Measurements from ENCODE around the gene MSH3. TPM values are rescaled to one million over a fixed set of nuclear protein-coding genes. Genes with fewer than 3 reads are reported as not detected.
A peak's percentile ranks its signal among the peaks of the same experiment; 100 is the strongest.
"Not testable (repeated sequence)": the region's sequence is repeated elsewhere in the genome, so short reads cannot be mapped to it uniquely, and the experiment has no call there.

The MSH3 gene
- total RNA-seq, 1 donor: 5.9 TPM

DNA sequence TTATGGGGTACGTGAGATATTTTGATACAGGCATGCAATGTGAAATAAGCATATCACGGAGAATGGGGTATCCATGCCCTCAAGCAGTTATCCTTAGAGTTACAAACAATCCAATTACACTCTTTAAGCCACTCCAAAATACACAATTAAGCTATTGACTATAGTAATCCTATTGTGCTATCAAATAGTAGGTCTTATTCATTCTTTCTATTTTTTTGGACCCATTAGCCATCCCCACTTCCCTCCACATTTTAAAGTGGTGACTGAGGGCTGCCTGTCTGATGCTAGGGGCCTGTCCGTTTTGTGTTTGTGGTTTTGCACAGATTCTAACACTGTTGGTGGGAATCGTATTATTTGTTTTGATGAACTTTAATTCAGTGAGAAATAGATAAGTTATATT is 130.0 kb downstream of the MSH3 start:
- DNase-seq (ENCODE audit: low read depth in 2 of 3, low spot score in 2 of 3): no peak

DNA sequence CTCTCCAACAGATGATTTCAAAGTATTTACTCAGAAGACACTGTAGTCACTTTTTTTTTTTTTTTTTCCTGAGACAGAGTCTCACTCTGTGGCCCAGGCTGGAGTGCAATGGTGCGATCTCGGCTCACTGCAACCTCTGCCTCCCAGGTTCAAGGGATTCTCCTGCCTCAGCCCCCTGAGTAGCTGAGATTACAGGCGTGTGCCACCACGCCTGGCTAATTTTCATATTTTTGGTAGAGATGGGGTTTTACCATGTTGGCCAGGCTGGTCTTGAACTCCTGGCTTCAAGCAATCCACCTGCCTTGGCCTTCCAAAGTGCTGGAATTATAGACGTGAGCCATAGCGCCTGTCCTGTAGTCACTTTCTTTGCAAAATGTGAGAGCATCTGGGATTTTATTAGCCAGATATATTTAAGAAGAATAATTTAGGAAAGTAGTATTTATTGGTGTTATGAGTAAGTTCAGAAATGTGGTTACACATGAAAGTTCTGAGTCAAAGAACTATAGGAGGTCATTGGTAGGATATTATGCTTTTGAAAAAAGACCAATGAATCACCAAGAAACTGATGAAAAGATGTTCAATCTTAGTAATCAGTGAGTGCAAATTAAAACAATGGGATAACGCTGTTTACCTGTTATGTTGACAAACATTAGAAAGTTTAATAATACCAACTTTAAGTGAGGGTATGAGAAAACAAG is 135.0 kb downstream of the MSH3 start:
- not testable (repeated sequence) for DNase-seq (ENCODE audit: low read depth in 2 of 3, low spot score in 2 of 3)

DNA sequence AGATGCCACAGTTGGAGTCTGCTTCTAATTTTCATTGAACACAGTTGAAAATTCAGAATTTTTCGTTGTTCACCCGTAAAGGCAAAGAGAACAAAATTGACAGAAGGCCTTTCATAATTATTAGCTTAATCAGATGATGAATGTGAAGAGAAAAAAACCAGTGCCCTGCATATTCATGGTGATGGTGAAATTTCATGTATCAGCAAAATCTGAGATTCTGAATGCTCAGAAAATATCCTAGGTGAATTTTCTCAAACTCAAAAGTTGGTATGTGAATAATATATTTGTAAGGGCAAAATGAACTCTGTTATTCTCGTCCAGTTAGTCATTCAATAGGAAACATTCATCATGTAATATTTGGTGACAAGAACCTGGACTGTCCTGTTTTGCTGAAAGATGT is 136.2 kb downstream of the MSH3 start:
- no peak for DNase-seq (ENCODE audit: low read depth in 2 of 3, low spot score in 2 of 3)

DNA sequence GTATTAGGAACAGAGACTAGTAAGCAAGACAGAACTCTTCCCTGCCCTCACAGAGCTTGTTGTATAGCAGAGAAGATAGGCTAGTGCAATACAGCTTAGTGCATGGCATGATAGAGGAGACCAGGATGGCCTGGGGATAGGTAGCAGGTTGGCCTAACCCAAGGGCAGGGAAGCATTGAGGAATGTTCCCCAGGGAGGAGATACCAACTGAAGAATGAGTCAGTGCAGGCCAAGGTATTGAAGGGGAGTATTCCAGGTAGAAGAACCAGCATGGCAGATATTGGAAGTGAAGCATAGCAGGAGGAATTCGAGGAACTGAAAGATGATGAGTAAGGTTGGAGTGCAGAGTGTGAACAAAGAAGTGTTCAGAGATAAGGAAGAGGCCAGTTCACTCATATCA is 138.9 kb downstream of the MSH3 start:
- no peak for DNase-seq (ENCODE audit: low read depth in 2 of 3, low spot score in 2 of 3)

DNA sequence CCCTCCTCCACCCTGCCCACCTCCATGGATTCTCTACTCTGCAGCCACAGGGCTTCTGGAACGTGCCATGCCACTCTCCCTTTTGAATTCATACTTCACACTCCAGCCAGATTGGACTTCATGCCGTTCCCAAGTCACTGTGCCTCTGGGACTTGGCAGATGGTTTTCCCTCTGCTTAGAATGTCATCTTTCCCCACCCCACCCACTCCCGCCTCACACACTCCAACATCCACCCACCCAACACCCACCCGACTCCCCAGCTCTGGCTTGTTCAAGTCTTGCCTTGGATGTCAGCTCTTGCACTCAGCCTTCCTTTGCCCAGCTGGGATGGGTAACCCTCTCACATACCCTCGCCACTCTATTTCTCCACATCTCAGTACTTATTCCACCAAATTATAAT is 142.4 kb downstream of the MSH3 start:
- no peak for DNase-seq (ENCODE audit: low read depth in 2 of 3, low spot score in 2 of 3)

DNA sequence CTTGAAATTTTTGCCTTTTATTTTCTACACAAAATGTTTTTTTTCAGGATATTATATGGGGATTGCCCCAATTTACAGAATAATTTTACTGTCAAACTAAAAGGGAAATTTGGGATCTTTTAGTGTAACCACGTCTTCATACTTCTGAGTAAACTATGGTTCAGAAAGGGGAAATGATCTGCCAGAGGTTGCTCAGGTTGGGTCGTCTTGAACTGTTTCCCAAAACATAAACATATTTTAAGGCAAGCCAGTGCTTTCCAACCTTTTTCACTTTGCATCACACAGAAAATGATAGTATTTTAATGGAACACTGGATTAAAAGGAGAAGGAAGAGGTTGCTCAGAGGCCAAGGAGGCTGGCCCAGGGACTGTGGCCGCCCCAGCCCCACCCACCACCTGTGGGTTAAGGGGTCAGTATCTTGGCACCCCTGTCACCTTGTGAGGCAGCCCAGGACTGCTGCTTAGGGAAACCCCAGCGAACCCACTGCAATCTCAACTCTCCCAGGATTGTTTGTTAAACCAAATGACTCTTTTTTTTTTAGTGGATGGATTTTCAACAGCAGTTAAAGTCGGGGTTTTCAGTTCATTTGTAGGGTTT is 143.1 kb downstream of the MSH3 start:
- DNase-seq (ENCODE audit: low read depth in 2 of 3, low spot score in 2 of 3): no peak

DNA sequence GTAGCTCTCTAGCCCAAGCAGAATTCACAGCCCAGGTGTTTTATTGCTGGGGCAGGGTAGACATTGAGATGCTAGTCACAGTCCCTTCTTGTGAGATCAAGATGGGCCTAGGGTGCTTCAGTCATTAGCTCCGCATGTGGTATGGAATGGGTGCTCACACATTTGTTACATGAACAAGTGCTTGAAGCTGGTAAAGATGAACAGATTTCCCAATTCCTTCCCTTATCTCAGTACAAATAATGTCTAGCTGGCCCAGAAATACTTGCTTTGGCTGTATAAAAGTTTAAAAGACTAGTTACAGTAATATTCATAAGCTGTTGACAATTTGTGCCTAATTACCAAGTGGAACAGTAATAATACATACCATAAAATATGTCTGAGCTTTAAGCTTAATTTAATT is 143.7 kb downstream of the MSH3 start:
- no peak for DNase-seq (ENCODE audit: low read depth in 2 of 3, low spot score in 2 of 3)

DNA sequence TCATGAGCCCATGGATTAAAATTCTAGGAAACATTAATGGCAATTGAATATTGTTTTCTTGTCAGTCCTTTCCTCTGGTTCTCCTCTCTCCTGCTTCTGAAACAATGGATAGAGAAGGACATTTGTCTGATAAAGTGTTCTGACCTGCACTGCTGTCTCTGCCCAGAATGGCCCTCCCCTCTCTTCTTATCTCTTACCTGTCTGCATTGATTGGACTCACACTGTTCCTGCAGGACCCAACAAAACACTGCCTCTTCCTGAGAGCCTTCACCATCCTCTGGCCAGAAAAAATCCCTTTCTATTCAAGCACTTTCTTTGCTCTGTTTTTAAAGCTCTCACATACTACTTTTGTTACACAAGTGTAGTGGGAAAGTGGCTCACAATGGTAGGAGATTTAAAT is 144.2 kb downstream of the MSH3 start:
- no peak for DNase-seq (ENCODE audit: low read depth in 2 of 3, low spot score in 2 of 3)

DNA sequence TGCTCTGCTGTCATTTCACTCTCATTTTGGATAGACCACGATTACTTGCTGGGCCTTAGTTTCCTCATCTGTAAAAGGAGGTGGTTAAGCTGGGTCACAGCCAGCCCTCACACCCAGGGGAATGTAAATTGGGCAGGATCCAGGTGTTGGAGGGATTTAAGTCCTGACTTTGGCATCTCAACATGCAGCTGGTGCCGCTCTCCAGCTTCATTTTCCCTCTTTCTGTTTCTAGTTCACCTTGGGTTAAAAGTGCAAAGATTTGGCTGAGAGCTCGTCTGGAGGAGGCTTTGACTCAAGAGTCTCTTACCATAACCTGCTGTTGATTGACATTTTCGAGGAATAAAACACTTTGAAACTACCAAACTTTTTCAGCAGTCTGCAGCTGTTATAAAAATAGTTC is 144.6 kb downstream of the MSH3 start:
- no peak for DNase-seq (ENCODE audit: low read depth in 2 of 3, low spot score in 2 of 3)

DNA sequence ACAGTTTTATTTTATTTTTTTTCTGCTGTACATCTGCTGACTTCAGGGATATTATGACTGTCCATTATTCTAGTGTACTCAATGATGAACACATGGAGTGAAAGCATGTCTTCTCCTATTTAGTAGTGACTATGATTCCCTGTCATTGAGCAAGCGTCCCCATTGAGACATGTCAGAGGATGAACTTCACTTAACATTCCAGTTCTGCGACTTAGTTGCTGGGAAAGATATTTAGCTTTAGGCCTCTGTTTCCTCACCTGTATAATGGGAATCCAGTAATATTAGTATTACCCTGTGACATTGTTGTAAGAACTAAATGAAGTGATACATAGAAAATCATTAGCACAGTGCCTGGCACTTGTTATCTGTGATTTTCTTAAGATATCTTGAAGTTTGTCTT is 145.1 kb downstream of the MSH3 start:
- no peak for DNase-seq (ENCODE audit: low read depth in 2 of 3, low spot score in 2 of 3)

DNA sequence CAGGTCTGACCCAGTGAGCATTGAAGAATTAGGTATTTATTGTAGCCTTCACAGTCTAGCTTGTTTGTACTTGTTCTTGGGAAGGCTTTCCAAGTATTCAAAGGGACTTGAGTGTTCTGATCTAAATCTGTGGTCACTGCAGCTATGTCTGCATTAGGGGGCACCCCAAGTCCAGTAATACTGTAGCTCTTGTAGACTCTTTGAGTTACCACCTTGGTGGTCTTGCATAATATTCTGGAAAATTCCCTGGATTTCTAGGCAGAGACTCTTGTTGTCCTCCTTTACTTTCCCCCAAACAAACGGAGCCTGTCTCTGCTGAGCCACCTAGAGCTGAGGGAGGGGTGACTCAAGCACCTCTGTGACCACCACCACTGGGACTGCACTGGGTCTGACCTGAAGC is 149.9 kb downstream of the MSH3 start:
- DNase-seq (ENCODE audit: low read depth in 2 of 3, low spot score in 2 of 3): no peak

DNA sequence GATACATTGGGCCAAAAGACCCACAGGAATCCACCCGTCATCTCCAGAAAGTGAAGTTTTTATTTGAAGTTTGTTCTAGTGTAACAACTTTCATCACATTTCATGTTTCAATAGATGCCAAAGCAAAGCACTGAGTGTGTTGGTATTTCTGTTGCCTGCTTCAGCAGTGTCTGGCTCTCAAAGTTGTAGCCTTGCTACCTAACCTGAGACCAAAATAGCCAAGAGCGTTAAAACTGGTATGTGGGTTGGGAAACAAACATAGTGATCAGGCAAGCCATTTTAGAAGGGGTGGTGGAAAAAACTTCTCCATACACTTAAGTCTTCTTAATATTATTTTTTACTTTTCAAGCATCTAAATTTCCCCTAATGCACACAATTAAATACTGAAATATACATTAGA is 150.6 kb downstream of the MSH3 start:
- no peak for DNase-seq (ENCODE audit: low read depth in 2 of 3, low spot score in 2 of 3)

DNA sequence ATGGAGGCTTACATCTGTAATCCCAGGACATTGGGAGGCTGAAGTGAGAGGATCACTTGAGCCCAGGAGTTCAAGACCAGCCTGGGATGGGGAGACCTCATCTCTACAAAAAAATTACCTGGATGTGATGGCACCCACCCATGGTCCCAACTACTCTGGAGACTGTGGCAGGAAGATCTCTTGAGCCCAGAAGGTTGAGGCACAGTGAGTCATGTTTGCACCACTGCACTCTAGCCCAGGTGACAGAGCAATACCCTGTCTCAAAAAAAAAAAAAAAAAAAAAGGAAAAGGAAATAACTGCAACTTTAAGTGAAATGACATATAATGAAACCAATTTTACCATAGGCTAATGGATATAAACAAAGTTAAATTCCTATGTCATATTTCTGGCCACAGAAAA is 152.5 kb downstream of the MSH3 start:
- no peak for DNase-seq (ENCODE audit: low read depth in 2 of 3, low spot score in 2 of 3)

DNA sequence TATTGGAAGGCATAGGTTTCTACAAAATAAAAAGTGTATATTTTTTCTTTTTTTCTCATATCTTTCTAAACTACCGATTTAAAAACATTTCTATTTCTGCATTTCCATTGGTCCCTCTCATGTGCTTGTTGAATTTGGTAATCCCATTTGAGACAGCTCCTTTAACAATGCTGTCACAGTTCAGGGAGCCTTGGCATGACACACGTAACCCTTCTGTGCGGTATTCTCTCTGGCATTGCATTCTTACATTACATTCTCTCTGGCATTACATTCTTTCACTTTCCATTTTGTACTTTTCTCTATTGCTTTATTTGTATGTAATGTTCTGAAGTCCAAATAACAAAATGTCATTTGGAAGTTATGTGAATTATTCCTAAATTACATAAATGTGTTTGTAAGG is 155.0 kb downstream of the MSH3 start:
- no peak for DNase-seq (ENCODE audit: low read depth in 2 of 3, low spot score in 2 of 3)

DNA sequence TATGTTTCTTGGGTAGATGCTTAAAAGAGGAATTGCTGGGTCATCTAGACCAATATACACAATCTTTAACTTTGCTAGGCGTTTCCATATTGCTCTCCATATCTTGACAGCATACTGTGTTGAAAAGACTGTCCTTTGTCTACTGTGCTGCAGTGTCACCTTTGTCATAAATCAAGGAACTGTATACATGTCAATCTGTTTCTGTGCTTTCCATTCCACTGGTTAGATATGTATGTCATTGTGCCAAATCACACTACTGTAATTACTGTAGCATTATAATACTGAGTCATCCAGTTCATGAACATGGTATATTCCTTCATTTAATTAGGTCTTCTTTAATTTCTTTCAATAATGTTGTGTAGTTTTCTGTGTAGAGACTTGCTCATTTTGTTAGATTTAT is 156.0 kb downstream of the MSH3 start:
- no peak for DNase-seq (ENCODE audit: low read depth in 2 of 3, low spot score in 2 of 3)

DNA sequence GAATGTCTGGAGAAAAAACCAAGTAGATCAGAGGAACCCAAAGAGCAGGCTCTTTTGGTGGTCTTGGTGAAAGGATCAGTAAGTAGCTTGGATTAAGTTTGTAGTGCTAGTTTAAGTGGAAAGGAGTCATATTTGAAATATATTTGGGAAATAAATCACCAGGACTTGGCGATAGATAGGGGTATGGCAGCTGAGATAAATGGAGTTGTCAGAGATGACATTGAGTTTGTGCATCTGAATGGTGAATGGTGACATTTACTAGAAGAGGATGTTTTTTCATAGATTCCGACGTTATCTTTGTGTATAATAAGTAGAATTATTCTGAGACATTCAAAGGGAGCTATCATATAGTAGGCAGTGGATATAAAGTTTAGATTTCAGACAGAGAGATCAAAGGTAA is 162.1 kb downstream of the MSH3 start:
- DNase-seq (ENCODE audit: low read depth in 2 of 3, low spot score in 2 of 3): no peak

DNA sequence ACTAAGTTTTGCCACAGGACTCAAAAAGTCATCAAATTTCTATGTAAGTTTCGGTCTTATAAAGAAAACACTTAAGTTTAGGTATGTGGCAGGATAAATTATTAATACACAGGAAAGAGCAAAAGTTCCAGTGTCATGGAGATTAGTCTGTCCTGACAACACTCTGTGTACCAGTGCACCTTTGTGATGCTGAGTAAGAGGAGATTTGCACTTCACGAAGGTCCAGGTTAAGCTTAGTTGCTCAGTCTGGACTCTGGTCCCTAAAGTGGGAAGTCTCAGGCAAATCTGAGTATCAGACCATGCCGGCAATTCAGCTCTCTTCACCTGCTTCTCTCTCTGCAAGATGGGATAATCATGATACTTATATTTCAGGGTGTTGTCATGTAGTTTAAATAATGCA is 166.2 kb downstream of the MSH3 start:
- DNase-seq (ENCODE audit: low read depth in 2 of 3, low spot score in 2 of 3): no peak

DNA sequence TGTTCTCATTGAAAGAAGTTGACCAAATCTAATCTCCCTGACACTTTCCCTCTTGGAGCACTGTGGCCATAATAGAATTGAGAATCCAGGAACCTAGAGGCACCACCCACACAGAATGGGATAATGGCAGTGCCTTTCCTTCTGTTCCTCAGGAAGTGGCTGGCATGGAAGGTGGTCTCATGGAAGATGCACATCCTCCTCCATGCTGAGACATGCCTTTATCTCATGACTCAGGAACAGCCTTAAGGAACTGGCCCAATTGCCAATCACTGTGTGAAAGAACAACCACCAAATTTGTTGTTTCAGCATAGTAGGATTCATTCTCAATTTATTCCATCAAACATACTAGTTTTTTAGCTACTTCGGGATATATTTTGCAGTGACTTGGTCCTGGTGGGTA is 168.2 kb downstream of the MSH3 start:
- DNase-seq (ENCODE audit: low read depth in 2 of 3, low spot score in 2 of 3): no peak

DNA sequence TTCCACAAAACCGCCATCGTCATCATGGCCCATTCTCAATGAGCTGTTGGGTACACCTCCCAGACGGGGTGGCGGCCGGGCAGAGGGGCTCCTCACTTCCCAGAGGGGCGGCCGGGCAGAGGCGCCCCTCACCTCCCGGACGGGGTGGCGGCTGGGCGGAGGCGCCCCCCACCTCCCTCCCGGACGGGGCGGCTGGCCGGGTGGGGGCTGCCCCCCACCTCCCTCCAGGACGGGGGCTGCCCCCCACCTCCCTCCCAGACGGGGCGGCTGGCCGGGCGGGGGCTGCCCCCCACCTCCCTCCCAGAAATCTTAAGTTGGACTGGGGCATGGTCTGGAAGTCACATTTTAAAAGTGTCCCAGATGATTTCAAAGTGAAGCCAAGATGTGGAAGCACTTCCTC is 169.7 kb downstream of the MSH3 start:
- DNase-seq (ENCODE audit: low read depth in 2 of 3, low spot score in 2 of 3): not testable (repeated sequence)

DNA sequence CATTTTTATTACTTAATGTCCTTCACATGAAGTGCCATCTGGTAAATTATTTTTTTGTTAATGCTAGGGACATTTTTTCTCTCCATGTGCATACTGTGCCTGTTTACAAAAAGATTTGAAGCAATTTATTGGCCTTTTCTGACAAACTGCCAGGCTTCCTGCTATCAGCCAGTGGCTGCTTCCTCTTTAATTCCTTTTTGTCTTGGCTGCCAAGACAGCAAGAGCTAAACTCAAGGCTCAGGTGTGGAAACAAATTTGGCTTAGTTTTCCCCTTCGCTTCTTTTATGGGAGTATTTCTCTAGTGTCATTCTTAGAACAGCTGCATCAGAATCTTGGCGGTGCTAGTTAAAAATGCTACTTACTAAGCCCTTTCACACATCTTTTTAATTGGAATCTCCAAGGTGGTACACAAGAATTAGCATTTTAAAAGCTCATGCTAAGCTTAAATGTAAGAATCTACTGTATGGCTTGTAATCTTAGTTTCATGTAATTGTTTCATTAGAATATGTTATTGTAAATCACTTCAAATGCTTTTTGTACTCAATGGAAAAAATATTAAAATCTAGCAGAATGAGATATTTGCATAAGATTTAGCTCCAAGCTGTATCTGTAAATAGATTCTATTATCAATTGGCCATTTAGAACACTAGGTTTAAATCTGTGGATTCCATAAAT is 171.5 kb downstream of the MSH3 start:
- peak in 2 of 3 donors; percentile 4 to 62 for DNase-seq (ENCODE audit: low read depth in 2 of 3, low spot score in 2 of 3)

DNA sequence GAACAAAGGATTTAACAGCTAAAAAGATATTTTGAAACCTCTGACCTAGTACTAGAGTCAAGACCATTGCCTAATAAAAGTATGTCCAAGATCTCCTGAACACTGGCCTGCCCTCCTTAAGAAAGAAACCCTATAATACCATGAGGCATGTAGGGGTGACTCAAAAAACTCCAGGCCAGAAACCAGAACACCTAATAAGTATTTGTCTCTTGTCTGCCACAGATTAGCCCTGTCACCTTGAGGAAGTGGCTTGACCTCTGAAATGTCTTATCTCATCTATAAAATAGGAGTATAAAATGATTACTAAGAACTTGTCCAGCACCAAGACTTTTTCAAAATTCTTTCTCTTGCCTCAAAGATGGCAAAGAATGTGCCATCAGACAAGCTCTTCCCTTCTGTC is 180.3 kb downstream of the MSH3 start:
- no peak for DNase-seq (ENCODE audit: low read depth in 2 of 3, low spot score in 2 of 3)

DNA sequence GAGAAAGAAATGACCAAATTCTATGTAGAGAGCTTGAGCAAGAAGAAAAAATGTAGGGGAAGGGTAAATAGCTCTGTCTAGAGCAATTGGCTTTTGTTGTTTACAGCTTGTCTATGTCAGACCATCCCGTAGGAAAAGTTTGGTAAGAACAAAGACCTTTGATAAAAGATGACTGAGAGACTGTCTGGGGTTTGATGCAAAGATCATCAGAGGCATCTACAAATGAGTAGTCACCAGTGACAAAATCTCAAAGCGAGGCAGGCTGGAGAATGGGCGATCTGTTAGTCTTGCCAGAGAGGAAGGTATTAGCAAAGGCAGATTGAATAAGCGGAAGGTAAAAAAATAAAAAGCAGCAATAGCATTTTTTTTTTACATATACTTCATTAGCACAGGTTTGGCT is 180.7 kb downstream of the MSH3 start:
- no peak for DNase-seq (ENCODE audit: low read depth in 2 of 3, low spot score in 2 of 3)

Measured in hematopoietic multipotent progenitor cell (in vitro differentiated cells).